ENCODE results near the gene RASA3.

GRCh38 chr13:114127473-114128347 lies 4.7 kb downstream of the RASA3 start:
- TF ChIP-seq CTCF (IDR thresholded peaks at IDR 0.05; ENCODE audit: low read length) (no peak), EZH2 (optimal IDR thresholded peaks at IDR 0.05; ENCODE audit: low read depth, low read length) (no peak), EZH2phosphoT487 (IDR thresholded peaks at IDR 0.05; ENCODE audit: low read length) (no peak)

All from MM.1S (cell line).